Right cardiac atrium (tissue), 5 donors: ENCODE results near the gene CMTM4. TPM values are rescaled to one million over a fixed set of nuclear protein-coding genes. Genes with fewer than 3 reads are reported as not detected.
A peak's percentile ranks its signal among the peaks of the same experiment; 100 is the strongest.

Source experiments
- ATAC-seq, 2 donors: fragments of 200-7000 bp; cut with Tn5 transposase; one replicate each; pipeline versions ENCODE4 v1.8.0 to v1.9.1; 2020; ENCODE audit warnings: moderate library complexity in 2 of 2, mild to moderate bottlenecking in 1 of 2
- DNase-seq, 3 donors: peaks; one replicate each; pipeline ENCODE4 v3.0.0-alpha.2; 2020
- H3K27ac ChIP-seq: one replicate; pipeline ENCODE4 v1.5.1; 2013; ENCODE audit warnings: mild to moderate bottlenecking, low read length, control low read depth, moderate library complexity
- H3K27me3 ChIP-seq: one replicate; pipeline ENCODE4 v1.6.1; 2013; ENCODE audit not compliant: control insufficient read depth, insufficient read depth
- H3K4me1 ChIP-seq: one replicate; pipeline ENCODE4 v1.6.1; 2013; ENCODE audit warnings: low read length; ENCODE audit not compliant: control insufficient read depth, insufficient read depth
- H3K4me3 ChIP-seq: one replicate; pipeline ENCODE4 v1.5.1; 2013; ENCODE audit warnings: low read length, control low read depth
- H3K9me3 ChIP-seq: one replicate; pipeline ENCODE4 v1.6.1; 2013; ENCODE audit warnings: low read length; ENCODE audit not compliant: control insufficient read depth
- WGBS: extraction: QIAGEN DNeasy Blood & Tissue Kit; methylation state at CpG from one replicate; pipeline ENCODE4 v1.1.7; 2013; 5-methylcytosine and 5-hydroxymethylcytosine counted together
- intact Hi-C, 4 donors: fragments of 100-400 bp; cut with DNase I; formaldehyde crosslinking; loops; one replicate each; pipeline versions ENCODE4 v1.11.0 to v1.14.0; 2022 to 2023
- polyA plus RNA-seq: library from polyadenylated mRNA; stranded (reverse); fragments of 200-250 nt; gene quantifications from one replicate; pipeline ENCODE4 v1.2.3, GENCODE V29; 2013
- total RNA-seq, 4 donors: library from RNA; stranded (reverse); fragmentation: NEBNext Ultra II Directional; extraction: Animal tissue kit (Norgen Biotek cat#: 25700); gene quantifications; one replicate each; pipeline ENCODE4 v1.2.1, GENCODE V29; 2021
- donor health status: healthy with polysubstance abuse.
- donor health status: DM: no; HTN: yes; CAD: no.
- donor health status: DM: no; HTN: no; CAD: no.
- donor health status: DM: no; HTN: yes; CAD: no; lungs with severe emphysema.
- donor health status: DM: yes; HTN: yes; CAD: no.

Gene CMTM4
- total and polyA plus RNA-seq, 5 donors = 7.9 to 15.9 (median 13.5) TPM

GRCh38 chr16:66588981-66589713, 107.4 kb downstream of the CMTM4 start:
- DNase-seq (peak in 2 of 3 donors; percentile 69 to 73), ATAC-seq (peak; percentile 76 to 81)
- Histone ChIP-seq H3K4me3 (no peak overlapping the region), H3K27ac (no peak overlapping the region), H3K4me1 (peaks cover 3% of the 10 kb centered on the region), H3K27me3 (no peaks in the 10 kb centered on the region), H3K9me3 (no peaks in the 10 kb centered on the region)
- 90% methylated on average over 8 of the region's 8 CpGs for WGBS
- intact Hi-C loops = no loop called here

- 58% methylated on average over 7 of the region's 7 CpGs for WGBS
- H3K4me3 ChIP-seq = no peak overlapping the region
- DNase-seq (no peak), ATAC-seq (no peak)
- no peaks in the 10 kb centered on the region for H3K27me3 ChIP-seq
- H3K27ac ChIP-seq = no peak overlapping the region
- no peaks in the 10 kb centered on the region for H3K9me3 ChIP-seq
- peaks cover 3% of the 10 kb centered on the region for H3K4me1 ChIP-seq
- intact Hi-C loops = no loop called here
Measured at GRCh38 chr16:66587881-66588600, 108.5 kb downstream of the CMTM4 start.

GRCh38 chr16:66585481-66586239, 110.9 kb downstream of the CMTM4 start:
- H3K9me3 ChIP-seq = no peaks in the 10 kb centered on the region
- H3K27me3 ChIP-seq = no peaks in the 10 kb centered on the region
- peak in 1 of 3 donors; percentile 50 for DNase-seq
- no peak overlapping the region for H3K27ac ChIP-seq
- intact Hi-C loops = no loop called here
- ATAC-seq = peak; percentile 40 to 47
- H3K4me3 ChIP-seq = no peak overlapping the region
- 53% methylated on average over 10 of the region's 10 CpGs for WGBS
- peaks cover 3% of the 10 kb centered on the region for H3K4me1 ChIP-seq

- Histone ChIP-seq H3K9me3 (no peaks in the 10 kb centered on the region), H3K27me3 (no peaks in the 10 kb centered on the region), H3K4me3 (no peak overlapping the region), H3K27ac (no peak overlapping the region), H3K4me1 (peaks cover 3% of the 10 kb centered on the region)
- WGBS = 74% methylated on average over 3 of the region's 3 CpGs
- DNase-seq = no peak
- intact Hi-C loops = no loop called here
- ATAC-seq = no peak
Measured at GRCh38 chr16:66581246-66581952, 115.1 kb downstream of the CMTM4 start.

- intact Hi-C loops = no loop called here
- ATAC-seq = no peak
- no peak overlapping the region for H3K4me3 ChIP-seq
Measured at GRCh38 chr16:66580605-66581209, 115.8 kb downstream of the CMTM4 start.

GRCh38 chr16:66578651-66579531, 117.7 kb downstream of the CMTM4 start, which contains the start of gene CMTM2:
Gene CMTM2 (plus strand): TSS chr16:66579463. CDS start chr16:66579608, 145 bp downstream.
- no peaks in the 10 kb centered on the region for H3K9me3 ChIP-seq
- WGBS = 21% methylated on average over 77 of the region's 77 CpGs
- H3K4me1 ChIP-seq = no peaks in the 10 kb centered on the region
- ATAC-seq = peak; percentile 28 to 44
- no peak within 1 kb of the TSS for H3K27ac ChIP-seq
- peak in 2 of 3 donors; percentile 67 to 68 for DNase-seq
- H3K4me3 ChIP-seq = peak within 1 kb of the TSS; percentile 28
- intact Hi-C loops = no loop called here
- no peaks in the 10 kb centered on the region for H3K27me3 ChIP-seq

More at GRCh38 chr16:66580605-66581209, 115.8 kb downstream of the CMTM4 start:
- 79% methylated on average over 4 of the region's 4 CpGs for WGBS
- no peak for DNase-seq
- Histone ChIP-seq H3K9me3 (no peaks in the 10 kb centered on the region), H3K27ac (no peak overlapping the region), H3K27me3 (no peaks in the 10 kb centered on the region), H3K4me1 (peaks cover under 1% of the 10 kb centered on the region)

GRCh38 chr16:66576296-66576695, 120.2 kb downstream of the CMTM4 start:
- Histone ChIP-seq H3K4me1 (no peaks in the 10 kb centered on the region), H3K27ac (no peak overlapping the region), H3K27me3 (no peaks in the 10 kb centered on the region), H3K4me3 (no peak overlapping the region), H3K9me3 (no peaks in the 10 kb centered on the region)
- WGBS = 69% methylated on average over 5 of the region's 5 CpGs
- DNase-seq (peak in 1 of 3 donors; percentile 40), ATAC-seq (peak; percentile 29 to 56)
- intact Hi-C loops = no loop called here

- H3K27ac ChIP-seq = no peak overlapping the region
- intact Hi-C loops = no loop called here
- WGBS = 95% methylated on average over 3 of the region's 3 CpGs
- DNase-seq = no peak
- no peaks in the 10 kb centered on the region for H3K4me1 ChIP-seq
- ATAC-seq = no peak
- H3K9me3 ChIP-seq = no peaks in the 10 kb centered on the region
- H3K4me3 ChIP-seq = no peak overlapping the region
- H3K27me3 ChIP-seq = no peaks in the 10 kb centered on the region
Measured at GRCh38 chr16:66575060-66575459, 121.5 kb downstream of the CMTM4 start.

GRCh38 chr16:66574531-66574930, 122.0 kb downstream of the CMTM4 start:
- Histone ChIP-seq H3K9me3 (no peaks in the 10 kb centered on the region), H3K27me3 (no peaks in the 10 kb centered on the region), H3K4me3 (no peak overlapping the region), H3K4me1 (no peaks in the 10 kb centered on the region), H3K27ac (no peak overlapping the region)
- intact Hi-C loops = no loop called here
- WGBS = 88% methylated on average over 3 of the region's 3 CpGs
- DNase-seq (no peak), ATAC-seq (no peak)
